HepG2 (cell line): Measurements from ENCODE around the gene ACACA. TPM values are rescaled to one million over a fixed set of nuclear protein-coding genes. Genes with fewer than 3 reads are reported as not detected.

Experiments used
- KIAA2018 ChIP-seq: sonication (generic); formaldehyde crosslinking; IDR thresholded peaks from 2 replicates; pipeline ENCODE4 v1.5.0; 2020; ENCODE audit warnings: mild to moderate bottlenecking, missing genetic modification reagents, borderline replicate concordance
- MXD1 ChIP-seq: sonication (generic); formaldehyde crosslinking; IDR thresholded peaks from 2 replicates; pipeline ENCODE4 v1.4.0; 2020; ENCODE audit warnings: mild to moderate bottlenecking, missing genetic modification reagents
- NR2C2 ChIP-seq: sonication (generic); formaldehyde crosslinking; IDR thresholded peaks from 2 replicates; pipeline ENCODE4 v1.4.0; 2020; ENCODE audit warnings: missing genetic modification reagents, mild to moderate bottlenecking, moderate library complexity, borderline replicate concordance
- RXRA ChIP-seq: sonication (generic); formaldehyde crosslinking; IDR thresholded peaks from 2 replicates; pipeline ENCODE4 v1.5.1; 2020; ENCODE audit warnings: missing genetic modification reagents
- RXRB ChIP-seq: IDR thresholded peaks from 2 replicates; pipeline ENCODE4 v1.6.1; 2016; ENCODE audit warnings: borderline replicate concordance, missing genetic modification reagents, missing compliant biosample characterization
- TBL1XR1 ChIP-seq: fragments of 150-350 bp; IDR thresholded peaks from 2 replicates; pipeline ENCODE4 v1.6.1; 2014; ENCODE audit warnings: borderline replicate concordance, low read length; ENCODE audit not compliant: partially characterized antibody
- THAP7 ChIP-seq: sonication (generic); formaldehyde crosslinking; IDR thresholded peaks from 2 replicates; pipeline ENCODE4 v1.8.1; 2023; ENCODE audit warnings: mild to moderate bottlenecking, missing genetic modification reagents
- THAP9 ChIP-seq: sonication (generic); formaldehyde crosslinking; IDR thresholded peaks from 2 replicates; pipeline ENCODE4; 2020; ENCODE audit warnings: missing genetic modification reagents, mild to moderate bottlenecking, borderline replicate concordance
- ZNF20 ChIP-seq: sonication (generic); formaldehyde crosslinking; IDR thresholded peaks from 2 replicates; pipeline ENCODE4 v1.4.0; 2020; ENCODE audit warnings: mild to moderate bottlenecking, moderate library complexity, missing genetic modification reagents
- polyA plus RNA-seq, 8 experiments: library from polyadenylated mRNA; depleted of rRNA in 3 of 8; stranded (reverse) in 7 of 8; unstranded in 1 of 8; fragments of >200 nt; fragmentation: Illumina TruSeq in 4 of 8; extraction: Trizol in 4 of 8; gene quantifications; 2 replicates each; pipeline versions ENCODE4 v1.2.1 to v1.2.3, GENCODE V29; 2011 to 2016; ENCODE audit warnings: low read depth in 4 of 8, missing spikeins in 1 of 8, mixed read lengths in 1 of 8; ENCODE audit not compliant: insufficient read depth in 1 of 8
- total RNA-seq, 5 experiments: library from RNA; depleted of rRNA; stranded (reverse); fragments of >200 nt; fragmentation: Illumina TruSeq; extraction: Trizol; gene quantifications; 2 replicates each; pipeline ENCODE4 v1.2.3, GENCODE V29; 2016; ENCODE audit warnings: low read depth in 1 of 5

The ACACA gene
- total and polyA plus RNA-seq, 2 of the 13 experiments (the other 11 are each of a cell fraction or from before 2014, with no cell fraction given), result 39.2 to 47.2 TPM

GRCh38 chr17:37067555-37068111, 339.0 kb downstream of the ACACA start (continued):
- TF ChIP-seq THAP9 (CRISPR knock-in tag) (0 out of 2 replicates have a peak, but pooled peaks have one; percentile 34), MXD1 (CRISPR knock-in tag) (peak; percentile 55), TBL1XR1 (peak; percentile 39), RXRB (peak; percentile 65; the same call in 1 of the 2 replicates), ZNF20 (no peak), THAP7 (no peak), KIAA2018 (no peak), RXRA (no peak), NR2C2 (no peak)
